GM19035 (cell line): Measurements from ENCODE around the gene MORN3.
"Not testable (repeated sequence)": the region's sequence is repeated elsewhere in the genome, so short reads cannot be mapped to it uniquely, and the experiment has no call there.

ENCODE experiments used
- ATAC-seq: cut with Tn5 transposase; IDR thresholded peaks from one replicate; pipeline ENCODE4 v1.9.1; 2021; ENCODE audit not compliant: unreplicated experiment

Gene MORN3, protein sequence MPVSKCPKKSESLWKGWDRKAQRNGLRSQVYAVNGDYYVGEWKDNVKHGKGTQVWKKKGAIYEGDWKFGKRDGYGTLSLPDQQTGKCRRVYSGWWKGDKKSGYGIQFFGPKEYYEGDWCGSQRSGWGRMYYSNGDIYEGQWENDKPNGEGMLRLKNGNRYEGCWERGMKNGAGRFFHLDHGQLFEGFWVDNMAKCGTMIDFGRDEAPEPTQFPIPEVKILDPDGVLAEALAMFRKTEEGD

GRCh38 chr12:121669521-121669900, at the start of gene MORN3:
Gene MORN3, minus strand, starts transcription at chr12:121669654. Its CDS starts 171 bp downstream, at chr12:121669483.
- no peak for ATAC-seq

GRCh38 chr12:121718653-121719239, 49.3 kb upstream of the MORN3 start:
- ATAC-seq = no peak

GRCh38 chr12:121717041-121717699, 47.7 kb upstream of the MORN3 start:
- ATAC-seq = no peak

DNA sequence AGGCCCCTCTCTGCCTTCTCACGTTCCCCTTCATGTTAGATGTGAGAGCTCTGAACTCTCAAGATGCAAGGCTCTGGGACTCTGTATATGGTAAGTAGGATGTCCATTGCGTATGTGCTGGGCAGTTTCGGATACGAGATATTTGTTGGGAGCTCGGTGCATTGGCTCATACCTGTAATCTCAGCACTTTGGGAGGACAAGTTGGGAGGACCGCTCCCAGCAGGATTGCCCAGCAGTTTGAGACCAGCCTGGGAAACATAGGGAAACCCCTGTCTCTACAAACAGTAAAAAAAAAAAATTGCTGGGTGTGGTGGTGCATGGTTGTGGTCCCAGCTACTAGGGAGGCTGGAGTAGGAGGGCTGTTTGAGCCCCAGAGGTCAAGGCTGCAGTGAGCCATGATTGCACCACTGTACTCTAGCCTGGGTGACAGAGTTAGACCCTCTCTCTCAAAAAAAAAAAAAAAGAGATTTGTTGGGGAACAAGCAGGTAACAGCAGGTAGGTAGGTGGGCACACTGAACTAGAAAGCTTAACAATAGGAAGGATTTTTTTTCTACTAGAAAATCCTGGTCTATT, 46.5 kb upstream of the MORN3 start:
- ATAC-seq = no peak

GRCh38 chr12:121715055-121715454, 45.6 kb upstream of the MORN3 start:
- ATAC-seq = not testable (repeated sequence)

DNA sequence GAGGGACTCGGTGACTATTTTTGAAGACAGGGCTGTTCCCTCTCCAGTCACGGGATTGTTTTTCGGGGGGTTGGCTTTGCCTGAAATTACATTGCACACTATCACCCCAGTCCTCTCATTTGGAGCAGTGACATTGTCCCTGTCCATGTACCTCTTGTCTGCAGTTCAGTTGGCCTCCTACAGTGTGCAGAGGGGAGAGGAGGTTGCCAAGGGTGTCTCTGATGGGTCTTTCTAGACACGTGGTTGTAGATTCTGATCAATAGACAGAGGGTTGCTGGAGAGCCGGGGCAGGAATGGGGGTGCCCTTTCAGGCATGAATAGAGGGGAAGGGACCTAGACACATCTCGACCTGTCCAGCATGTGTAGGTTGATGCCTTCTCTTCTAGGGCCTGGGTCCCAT, 44.3 kb upstream of the MORN3 start:
- no peak for ATAC-seq

DNA sequence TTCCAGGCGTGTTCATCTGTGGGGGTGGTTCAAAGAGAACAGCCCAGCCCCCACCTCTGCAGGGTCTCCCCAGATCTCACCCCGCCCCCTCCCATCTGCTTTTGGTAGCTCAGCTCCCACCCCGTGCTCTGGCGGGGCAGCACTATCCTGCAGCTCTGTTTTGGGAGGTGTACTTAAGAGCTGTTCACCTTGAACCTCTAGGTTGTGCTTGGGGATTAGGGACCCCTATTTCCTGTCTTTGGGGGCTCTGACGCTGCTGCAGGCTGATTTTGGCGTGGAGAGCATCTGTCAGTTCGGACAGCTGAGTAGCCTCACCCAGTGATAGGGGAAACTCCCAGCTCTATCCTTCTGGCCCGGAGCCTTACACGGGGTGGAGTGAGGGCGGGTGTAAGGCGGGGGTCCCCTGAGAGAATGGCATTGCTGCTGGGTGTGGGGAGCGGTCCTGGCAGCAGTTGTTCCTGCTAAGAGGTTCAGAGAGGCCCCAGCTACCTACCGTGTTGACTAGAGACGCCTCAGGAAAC, 43.9 kb upstream of the MORN3 start:
- peak; percentile 9 for ATAC-seq

DNA sequence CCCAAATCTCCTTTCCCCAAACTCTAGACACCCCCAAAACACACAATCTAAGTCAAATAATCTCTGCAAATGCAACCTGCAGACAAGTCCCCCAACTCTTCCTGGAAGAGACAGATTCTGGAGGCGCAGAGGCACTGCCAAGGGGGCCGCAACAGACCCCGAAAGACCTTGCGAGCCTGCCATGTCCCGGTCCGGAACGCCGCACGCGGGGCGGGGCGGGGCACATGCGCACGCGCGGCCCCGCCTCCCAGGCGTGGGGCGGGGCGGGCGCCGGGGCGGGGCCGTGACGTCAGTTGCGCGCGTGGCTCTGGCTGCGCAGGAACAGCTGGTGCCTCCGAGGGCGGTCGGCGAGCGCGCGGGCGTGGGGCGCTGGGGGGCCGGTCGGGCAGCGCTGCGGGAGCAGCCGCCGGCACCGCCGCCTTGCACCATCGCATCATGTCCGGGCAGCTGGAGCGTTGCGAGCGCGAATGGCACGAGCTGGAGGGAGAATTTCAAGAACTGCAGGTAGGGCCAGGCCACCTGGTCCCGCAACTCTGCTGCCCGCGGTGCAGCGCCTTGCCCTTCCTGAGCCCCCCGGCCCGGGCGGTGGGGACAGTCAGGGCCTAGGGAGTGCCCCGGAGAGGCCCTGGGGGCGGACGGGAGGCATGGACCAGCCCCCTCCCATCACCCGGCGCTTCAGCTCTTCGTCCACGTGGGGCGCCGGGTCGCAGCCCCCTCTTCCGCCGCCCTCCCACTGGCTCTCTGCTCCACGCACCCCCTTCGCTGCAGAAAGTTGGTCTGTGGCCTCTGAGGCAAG, 43.2 kb upstream of the MORN3 start, which contains the start of gene TMEM120B:
Gene TMEM120B (plus strand): TSS at position 292 of the 796 bp plus-strand sequence. CDS start 144 bp downstream, at position 436.
- ATAC-seq = peak; percentile 83

DNA sequence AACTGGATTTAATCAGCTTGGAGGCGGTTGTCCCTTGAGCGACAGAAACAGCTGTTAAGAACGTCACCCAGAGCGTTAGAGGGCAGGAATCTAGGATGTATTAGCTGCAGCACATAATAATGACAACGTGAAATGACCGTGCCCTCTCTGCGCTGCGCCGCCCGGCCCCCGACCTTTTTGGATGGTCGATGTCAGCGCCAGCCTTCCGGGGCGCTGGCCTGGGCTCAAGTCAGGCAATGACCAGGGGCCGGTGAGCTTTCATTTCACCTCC, 42.7 kb upstream of the MORN3 start:
- ATAC-seq = peak; percentile 37

GRCh38 chr12:121711361-121712189, 42.1 kb upstream of the MORN3 start:
- no peak for ATAC-seq

DNA sequence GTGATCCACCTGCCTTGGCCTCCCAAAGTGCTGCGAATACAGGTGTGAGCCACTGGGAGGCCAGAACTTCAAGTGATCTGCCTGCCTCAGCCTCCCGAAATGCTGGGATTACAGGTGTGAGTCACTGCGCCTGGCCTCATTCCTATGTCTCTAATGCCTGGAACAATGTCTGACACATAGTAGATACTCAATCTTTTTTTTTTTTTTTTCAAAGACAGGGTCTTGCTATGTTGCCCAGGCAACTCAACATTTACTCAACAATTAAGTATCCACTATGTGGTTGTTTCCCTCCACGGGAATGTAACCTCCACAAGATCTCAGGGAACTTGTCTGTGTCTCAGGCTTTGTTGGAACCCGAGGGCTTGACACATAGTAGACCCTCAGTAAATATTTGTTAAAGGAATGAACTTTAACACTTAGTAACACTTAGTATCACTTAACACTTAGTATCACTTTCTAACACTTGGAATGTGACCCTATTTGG, 40.1 kb upstream of the MORN3 start:
- no peak for ATAC-seq

DNA sequence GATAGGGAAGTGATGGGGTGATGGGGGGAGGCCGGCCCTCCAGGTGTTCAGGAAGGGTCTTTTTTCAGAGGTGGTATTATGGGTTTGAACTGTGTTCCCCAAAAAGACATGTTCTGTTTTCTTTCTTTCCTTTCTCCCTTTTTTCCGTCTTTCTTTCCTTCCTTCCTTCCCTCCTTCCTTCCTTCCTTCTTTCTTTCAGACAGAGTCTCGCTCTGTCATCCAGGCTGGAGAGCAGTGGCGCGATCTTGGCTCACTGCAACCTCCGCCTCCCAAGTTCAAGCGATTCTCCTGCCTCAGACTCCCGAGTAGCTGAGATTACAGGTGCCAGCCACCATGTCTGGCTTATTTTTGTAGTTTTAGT, 39.6 kb upstream of the MORN3 start:
- ATAC-seq = not testable (repeated sequence)

GRCh38 chr12:121708313-121709063, 39.0 kb upstream of the MORN3 start:
- ATAC-seq = no peak

DNA sequence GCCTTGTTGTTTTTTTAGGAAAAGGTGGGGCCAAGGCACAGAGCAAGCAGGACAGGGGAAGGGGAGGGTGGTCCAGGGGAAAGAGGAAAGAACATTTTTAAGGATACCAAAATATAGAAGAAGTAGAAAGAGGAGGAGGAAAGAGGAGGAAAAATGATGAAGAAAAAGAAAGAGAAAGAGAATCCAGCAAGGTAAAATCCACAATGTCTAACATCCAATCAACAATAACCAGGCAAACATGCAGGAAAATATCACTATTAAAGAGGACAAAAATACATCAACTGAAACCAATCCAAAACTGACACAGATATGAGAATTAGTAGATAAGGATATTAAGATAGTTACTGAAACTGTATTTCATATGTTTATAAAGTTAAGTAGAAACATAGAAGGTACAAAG, 36.1 kb upstream of the MORN3 start:
- no peak for ATAC-seq

DNA sequence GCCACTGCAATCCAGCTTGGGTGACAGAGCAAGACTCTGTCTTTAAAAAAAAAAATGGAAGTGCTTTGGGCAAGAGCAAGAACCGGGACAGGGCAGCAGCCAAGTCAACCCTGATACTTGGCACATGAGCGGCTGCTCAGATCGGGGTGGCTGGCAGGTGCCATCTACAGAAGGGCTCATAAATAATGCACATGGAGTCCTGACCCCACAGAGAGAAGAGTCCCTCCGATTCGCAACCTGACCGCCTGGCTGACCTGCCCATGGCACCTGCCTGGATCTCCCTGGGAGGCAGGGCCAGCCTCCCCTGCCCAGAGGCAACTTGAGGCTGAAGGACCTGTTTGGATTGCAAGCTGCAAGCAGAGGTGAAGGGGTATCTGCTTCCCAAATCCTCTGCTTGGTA, 33.5 kb upstream of the MORN3 start:
- no peak for ATAC-seq

DNA sequence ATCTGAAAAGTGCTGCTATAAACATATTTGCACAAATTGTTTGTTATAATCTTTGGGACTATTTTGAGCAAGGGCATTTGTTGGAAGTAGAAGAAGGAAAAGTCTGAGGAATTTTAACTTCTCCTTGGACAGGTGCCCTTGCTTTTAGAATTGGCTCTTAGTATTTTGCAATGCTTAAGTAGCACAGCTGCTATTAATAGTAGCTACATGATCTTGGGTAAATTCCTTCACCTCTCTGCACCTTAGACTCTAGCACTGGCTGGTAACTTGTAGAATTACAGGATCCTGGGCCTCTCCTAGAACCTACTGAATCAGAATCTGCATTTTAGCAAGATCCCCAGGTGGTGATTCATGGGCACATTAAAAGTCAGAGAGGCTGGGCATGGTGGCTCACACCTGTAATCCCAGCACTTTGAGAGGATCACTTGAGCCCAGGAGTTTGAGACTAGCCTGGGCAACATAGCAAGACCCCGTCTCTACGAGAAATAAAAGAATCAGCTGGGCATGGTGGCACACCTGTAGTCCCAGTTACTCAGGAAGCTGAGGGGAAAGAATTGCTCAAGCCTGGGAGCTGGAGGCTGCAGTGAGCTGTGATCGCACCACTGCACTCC, 32.3 kb upstream of the MORN3 start:
- no peak for ATAC-seq

DNA sequence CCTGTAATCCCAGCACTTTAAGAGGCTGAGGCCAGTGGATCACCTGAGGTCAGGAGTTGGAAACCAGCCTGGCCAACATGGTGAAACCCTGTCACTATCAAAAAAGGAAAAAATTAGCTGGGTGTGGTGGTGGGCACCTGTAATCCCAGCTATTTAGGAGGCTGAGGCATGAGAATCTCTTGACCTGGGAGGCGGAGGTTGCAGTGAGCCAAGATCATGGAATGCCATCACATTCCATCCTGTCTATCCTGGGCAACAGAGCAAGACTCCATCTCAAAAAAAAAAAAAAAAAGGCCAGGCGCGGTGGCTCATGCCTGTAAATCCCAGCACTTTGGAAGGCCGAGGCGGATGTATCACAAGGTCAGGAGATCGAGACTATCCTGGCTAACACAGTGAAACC, 28.4 kb upstream of the MORN3 start:
- not testable (repeated sequence) for ATAC-seq

DNA sequence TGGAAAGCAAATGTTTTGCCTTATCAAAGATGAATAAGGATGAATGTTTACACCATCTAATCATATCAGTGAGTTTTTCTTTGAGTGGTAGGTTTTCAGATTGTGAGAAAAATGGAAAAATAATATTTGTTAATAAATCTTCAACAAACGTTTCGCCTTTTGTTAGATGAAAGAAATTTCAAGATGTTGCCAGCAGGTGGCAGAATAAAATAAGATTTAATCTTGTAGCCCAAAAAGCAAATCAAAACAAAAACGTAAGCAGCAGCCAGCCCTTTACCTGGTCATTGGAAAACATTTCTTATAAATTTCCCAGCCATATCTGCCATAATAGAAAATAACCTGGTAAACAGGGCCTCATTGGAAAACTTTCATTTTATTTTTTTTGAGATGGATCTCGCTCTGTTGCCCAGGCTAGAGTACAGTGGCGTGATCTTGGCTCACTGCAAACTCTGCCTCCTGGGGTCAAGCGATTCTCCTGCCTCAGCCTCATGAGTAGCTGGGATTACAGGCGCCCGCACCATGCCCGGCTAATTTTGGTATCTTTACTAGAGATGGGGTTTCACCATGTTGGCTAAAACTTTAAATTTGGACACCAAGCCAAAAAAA, 27.7 kb upstream of the MORN3 start:
- no peak for ATAC-seq
